ENCODE measurements around the gene BIN1. TPM values are rescaled to one million over a fixed set of nuclear protein-coding genes. Genes with fewer than 3 reads are reported as not detected.

BIN1 gene
- total and polyA plus RNA-seq, 2 of the 4 experiments (the other 2 are of a cell fraction): 18.1 to 25.7 TPM

GRCh38 chr2:127153691-127154158 lies 46.8 kb upstream of the BIN1 start:
- TF ChIP-seq MAFK (IDR thresholded peaks at IDR 0.05; ENCODE audit: low read depth, low read length) (no peak), RCOR1 (IDR thresholded peaks at IDR 0.05; ENCODE audit: insufficient replicate concordance, low read length) (no peak), RAD21 (IDR thresholded peaks at IDR 0.05; ENCODE audit: low read length) (peak; percentile 24; the same call in 1 of the 2 replicates), USF2 (IDR thresholded peaks at IDR 0.05; ENCODE audit: low read depth, low read length) (peak; percentile 38; the same call in 1 of the 2 replicates), POLR2A (IDR thresholded peaks at IDR 0.05; ENCODE audit: low read depth, low read length) (no peak), BHLHE40 (IDR thresholded peaks at IDR 0.05; ENCODE audit: low read depth, low read length) (peak; percentile 49; the same call in 1 of the 2 replicates), CEBPB (IDR thresholded peaks at IDR 0.05; ENCODE audit: low read depth, low read length) (0 out of 2 replicates have a peak, but pooled peaks have one; percentile 5), FOS (IDR thresholded peaks at IDR 0.05; ENCODE audit: low read depth, low read length) (peak; percentile 85)
- peak overlapping the region; percentile 35; the same call in 1 of the 2 replicates for H4K91ac ChIP-seq (ENCODE audit: insufficient read depth, low read depth, low read length)
- H4K20me1 ChIP-seq (ENCODE audit: insufficient read depth, low read length): no peaks in the 10 kb centered on the region
- intact Hi-C loops (cut with micrococcal nuclease): no loop called here
- peak; percentile 85 for ATAC-seq (ENCODE audit: low read depth)
- peak overlapping the region; percentile 58; the same call in 1 of the 3 replicates for H2BK15ac ChIP-seq (ENCODE audit: low read depth, low read length)
- no TSS peak for BruUV-seq (replicated peaks)
- dilution Hi-C loops (cut with HindIII; ENCODE audit: low sequenced_read_pairs, unreplicated experiment): no loop called here
- no peak overlapping the region for H3K56ac ChIP-seq (ENCODE audit: extremely low read depth, insufficient read depth, low read length)
- no peak overlapping the region for H3K4me3 ChIP-seq (ENCODE audit: insufficient read depth, low read depth, low read length)
- H2BK5ac ChIP-seq (ENCODE audit: low read depth, low read length, poor library complexity, severe bottlenecking): peak overlapping the region; percentile 74
- peak; percentile 89 for DNase-seq
- H3K9ac ChIP-seq (ENCODE audit: low read depth, low read length): no peak overlapping the region
- ChIA-PET POLR2A (ENCODE audit: unreplicated experiment) (no interaction called here), CTCF (interaction anchor here (1.1 to 1.7 kb wide), 3 partner anchors 8 to 37 kb away, joined by 3 to 7 read pairs (median 6); no protein-coding TSS in a partner anchor)
- peak overlapping the region; percentile 2 for H2AFZ ChIP-seq (replicated peaks; ENCODE audit: low read length, poor library complexity)
- peaks cover 19% of the 10 kb centered on the region for H3K4me1 ChIP-seq (ENCODE audit: control insufficient read depth, insufficient read depth, low read length)
- H3K4ac ChIP-seq (ENCODE audit: low read depth, low read length): peak overlapping the region; percentile 76
- no peak overlapping the region for H3K4me2 ChIP-seq (ENCODE audit: low read depth, low read length)
- no peaks in the 10 kb centered on the region for H3K9me1 ChIP-seq (ENCODE audit: insufficient read depth, low read length)
- in situ Hi-C loops (cut with MboI; ENCODE audit: low sequenced_read_pairs): loop anchor here (5.0 kb wide), 1 partner anchor 81 kb away; no protein-coding TSS in a partner anchor
- peak overlapping the region; percentile 5; the same call in 1 of the 2 replicates for H2AK5ac ChIP-seq (ENCODE audit: low read depth, low read length)
- no peaks in the 10 kb centered on the region for H3K27me3 ChIP-seq (ENCODE audit: control insufficient read depth, insufficient read depth, low read length)
- H3K23ac ChIP-seq (ENCODE audit: low read depth, low read length): no peak overlapping the region
- H3K18ac ChIP-seq (ENCODE audit: low read depth, low read length): peak overlapping the region; percentile 39
- peaks cover 9% of the 10 kb centered on the region for H3K9me3 ChIP-seq (ENCODE audit: control insufficient read depth, insufficient read depth, low read length)
- peak overlapping the region; percentile 66 for H2BK20ac ChIP-seq (ENCODE audit: low read depth, low read length)
- peak overlapping the region; percentile 5 for H2AK9ac ChIP-seq (replicated peaks; ENCODE audit: low read depth, low read length, poor library complexity)
- H3K14ac ChIP-seq (replicated peaks; ENCODE audit: low read depth, low read length): peak overlapping the region; percentile 94
- no peak overlapping the region; the same call in 1 of the 2 replicates for H4K5ac ChIP-seq (ENCODE audit: low read depth, low read length)
- H2BK120ac ChIP-seq (ENCODE audit: low read depth, low read length): peak overlapping the region; percentile 84
- H4K8ac ChIP-seq (ENCODE audit: low read depth in 2 of 2, low read length in 2 of 2): peak overlapping the region in 1 of 2 experiments; percentile 69; a peak in 2 of 4 replicates
- no CpG with 5 or more reads among the region's 6 CpGs for WGBS, 2 experiments (ENCODE audit: extremely low coverage in 2 of 2, insufficient read length in 1 of 2)
- H3K36me3 ChIP-seq (ENCODE audit: control insufficient read depth, insufficient read depth, low read length): no peaks in the 10 kb centered on the region
- no peaks in the 10 kb centered on the region for H3K79me1 ChIP-seq (ENCODE audit: low read depth in 1 of 2, low read length in 2 of 2)
- H3K27ac ChIP-seq (ENCODE audit: insufficient read depth, low read length): peak overlapping the region; percentile 11; the same call in 1 of the 2 replicates

Data from IMR-90 (cell line).